ENCODE results near the gene ARV1.
"Not testable (repeated sequence)": the region's sequence is repeated elsewhere in the genome, so short reads cannot be mapped to it uniquely, and the experiment has no call there.

ARV1 gene

GRCh38 chr1:230976825-230977747 is 1.8 kb upstream of the ARV1 start:
- peak; percentile 68 for DNase-seq

- peak; percentile 44 for DNase-seq
These were observed 968 bp upstream of the ARV1 start for GRCh38 chr1:230977761-230978490.

DNA sequence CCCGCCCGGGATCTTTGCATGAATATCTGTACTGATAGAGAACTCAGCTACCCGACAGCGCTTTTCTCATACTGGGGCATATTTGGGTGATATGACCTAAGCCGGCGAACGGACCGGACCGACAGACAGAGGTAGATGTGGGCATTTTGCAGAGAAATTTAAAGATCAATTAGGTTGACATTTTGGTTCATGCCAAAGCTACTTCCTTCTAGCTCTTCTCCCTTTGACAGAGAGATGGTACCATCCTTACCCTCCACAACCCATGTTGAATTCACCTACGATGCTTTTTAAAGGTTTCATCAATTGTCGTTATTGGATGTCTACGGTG is 459 bp downstream of the ARV1 start:
- DNase-seq, result peak; percentile 15

- peak; percentile 19 for DNase-seq
These were observed 1.1 kb downstream of the ARV1 start for GRCh38 chr1:230979952-230980351.

GRCh38 chr1:230982696-230983095 is 3.8 kb downstream of the ARV1 start:
- DNase-seq, result no peak

DNA sequence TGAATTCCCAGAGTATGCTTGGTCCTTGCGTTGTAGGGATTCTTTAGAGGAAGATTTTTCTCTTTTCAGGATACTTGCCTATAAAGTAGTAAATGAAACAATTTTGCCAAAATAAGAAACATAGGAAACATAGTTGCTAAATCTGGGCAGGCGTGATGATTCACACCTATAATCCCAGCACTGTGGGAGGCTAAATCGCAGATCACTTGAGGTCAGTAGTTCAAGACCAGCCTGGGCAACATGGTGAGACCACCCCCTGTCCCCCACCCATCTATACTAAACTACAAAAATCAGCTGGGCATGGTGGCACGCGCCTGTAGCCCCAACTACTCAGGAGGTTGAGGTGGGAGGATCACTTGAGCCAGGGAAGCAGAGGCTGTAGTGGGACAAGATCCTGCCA is 4.9 kb downstream of the ARV1 start:
- DNase-seq, result no peak

DNA sequence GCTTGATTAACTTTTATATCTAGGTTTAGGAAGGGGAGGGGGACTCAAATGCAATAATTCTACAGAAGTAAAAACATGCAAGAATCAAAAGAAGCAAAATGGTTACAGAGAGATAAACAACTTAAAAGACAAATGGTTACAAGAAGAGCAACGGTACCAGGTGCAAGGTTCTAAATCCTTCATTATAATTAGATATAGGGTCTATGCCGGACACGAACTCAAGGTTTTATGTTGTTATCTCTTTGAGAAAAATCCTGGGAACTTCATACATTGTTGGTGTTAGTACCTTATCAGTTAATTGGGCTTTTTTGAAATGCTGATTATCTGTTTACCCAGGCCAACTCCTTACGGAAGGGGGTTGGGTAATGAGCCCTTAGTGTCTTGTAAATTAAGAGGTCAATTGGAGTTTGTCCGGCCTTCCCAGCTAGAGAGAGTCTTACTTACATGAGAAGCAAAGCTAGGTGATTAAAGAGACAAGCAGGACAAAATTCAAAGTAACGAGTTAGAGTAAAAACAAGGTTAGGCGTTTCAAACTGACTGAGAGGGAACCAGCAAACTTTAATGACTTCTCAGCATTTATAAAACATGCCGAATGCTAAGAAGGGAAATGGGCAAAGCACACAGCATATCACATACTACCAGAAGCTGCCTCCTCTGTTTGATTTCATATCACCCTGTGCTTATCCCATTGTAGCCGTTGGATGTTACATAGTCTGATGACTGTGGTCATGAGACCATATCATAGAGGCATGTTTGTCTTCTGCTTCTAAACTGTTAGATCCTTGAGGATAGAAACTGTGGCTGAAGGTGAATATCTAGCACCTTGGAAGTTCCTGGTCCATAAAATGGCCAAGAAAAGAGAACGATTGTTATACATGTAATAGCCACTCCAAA is 6.0 kb downstream of the ARV1 start:
- not testable (repeated sequence) for DNase-seq

GRCh38 chr1:230985711-230986110 is 6.8 kb downstream of the ARV1 start:
- DNase-seq, result no peak

DNA sequence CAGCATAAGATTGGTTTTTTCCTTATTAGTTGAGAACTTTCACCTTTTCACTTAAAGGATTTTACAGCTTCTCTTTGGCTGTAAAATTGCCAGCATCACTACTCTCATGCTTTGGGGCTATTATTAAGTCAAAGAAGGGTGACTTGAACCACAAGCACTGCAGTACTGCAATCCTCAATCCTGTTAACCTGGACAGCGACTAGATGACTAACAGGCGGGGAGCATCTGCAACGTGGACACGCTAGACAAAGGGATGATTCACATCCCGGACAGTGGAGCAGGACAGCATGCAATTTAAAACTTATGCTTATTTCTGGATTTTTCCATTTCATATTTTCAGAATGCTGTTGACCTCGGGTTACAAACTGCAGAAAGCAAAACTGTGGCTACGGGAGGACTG is 8.1 kb downstream of the ARV1 start:
- no peak for DNase-seq

DNA sequence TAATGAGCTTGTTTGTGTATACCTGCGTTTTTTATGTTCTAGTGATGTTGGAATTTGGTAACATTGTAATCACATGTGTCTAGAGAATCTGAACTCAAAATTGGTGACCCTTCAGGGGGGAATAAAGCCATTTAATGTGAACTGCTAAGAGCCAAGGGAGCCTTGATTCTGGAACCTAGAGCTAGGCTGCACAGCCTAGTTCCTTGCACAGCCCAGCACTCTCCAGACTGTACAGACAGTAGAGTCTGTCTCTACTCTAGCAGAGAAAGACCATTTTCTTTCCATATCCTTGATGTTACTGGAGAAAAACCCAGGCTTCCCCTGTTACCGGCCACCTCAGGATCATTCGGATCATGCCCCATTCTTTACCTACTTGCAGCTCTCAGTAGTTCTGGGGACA is 8.6 kb downstream of the ARV1 start:
- DNase-seq, result no peak

DNA sequence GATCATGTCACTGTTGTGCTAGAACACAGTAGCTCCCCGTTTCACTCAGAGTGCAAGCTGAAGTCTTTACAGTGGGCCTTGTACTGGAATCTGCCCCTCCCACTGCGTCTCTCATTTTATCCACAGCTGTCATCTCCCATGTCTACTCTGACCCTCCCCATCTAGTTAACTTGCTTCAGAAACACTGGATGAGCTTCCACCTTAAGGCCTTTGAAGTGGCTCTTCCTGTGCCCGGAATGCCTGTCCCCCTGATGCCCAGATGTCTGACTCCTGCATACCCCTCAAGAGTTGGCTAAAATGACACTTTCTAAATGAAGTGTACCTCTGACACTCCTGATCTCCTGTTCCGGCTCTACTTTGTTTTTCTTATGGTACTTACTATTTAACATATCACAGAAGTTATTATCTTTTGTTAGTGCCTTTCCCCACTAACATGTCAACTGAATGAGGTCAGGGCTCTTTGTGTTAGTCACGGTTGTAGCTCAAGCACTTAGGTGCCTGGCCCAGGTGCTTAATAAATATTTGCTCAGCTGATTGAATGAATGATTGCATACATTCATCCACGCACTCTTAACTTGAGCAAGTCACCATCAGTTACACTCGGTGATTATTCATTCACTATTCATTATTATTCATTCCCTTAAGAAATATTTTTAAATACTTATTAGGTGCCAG is 13.3 kb downstream of the ARV1 start:
- no peak for DNase-seq

DNA sequence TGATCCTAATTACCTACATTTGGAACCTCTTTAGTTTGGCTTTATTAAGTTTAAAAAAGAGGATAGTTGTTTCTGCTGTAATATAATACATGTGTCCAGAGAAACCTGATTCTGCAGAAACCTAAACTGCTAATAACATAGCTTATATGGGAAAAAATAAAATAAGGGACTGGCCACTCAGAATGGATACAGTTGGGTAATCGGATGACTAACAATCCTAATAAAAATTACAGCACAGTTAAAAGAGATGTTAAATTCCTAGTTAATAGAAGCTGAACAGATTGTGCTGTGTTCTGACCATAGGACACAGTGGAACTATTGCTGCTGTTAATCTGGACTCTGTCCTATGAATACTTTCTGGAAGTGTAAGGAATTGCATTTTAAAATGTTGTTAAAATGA is 16.0 kb downstream of the ARV1 start:
- DNase-seq, result no peak

- DNase-seq, result no peak
These were observed 21.3 kb downstream of the ARV1 start for GRCh38 chr1:231000201-231000600.

- DNase-seq, result no peak
These were observed 21.7 kb downstream of the ARV1 start for GRCh38 chr1:231000639-231001038.

DNA sequence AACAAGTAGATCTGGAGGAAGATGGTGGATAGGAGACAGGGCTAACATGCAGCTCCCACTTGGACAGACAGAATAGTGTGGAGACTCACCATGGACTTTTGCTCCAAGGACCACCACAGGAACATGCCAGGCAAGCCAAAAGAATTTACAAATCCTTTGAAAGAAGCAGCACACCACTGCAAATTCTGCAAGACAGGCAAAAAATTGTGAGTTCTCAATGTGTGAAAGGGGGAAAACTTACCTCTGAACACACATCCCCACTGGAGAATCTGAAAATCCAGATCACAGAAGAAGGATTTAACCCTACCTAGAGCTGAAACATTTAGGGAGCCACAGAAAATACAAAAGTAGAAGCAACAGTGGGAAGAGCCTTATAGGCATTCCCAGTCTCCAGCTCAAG is 23.0 kb downstream of the ARV1 start:
- DNase-seq, result no peak

GRCh38 chr1:231007535-231007934 is 28.6 kb downstream of the ARV1 start:
- DNase-seq, result not testable (repeated sequence)

- no peak for DNase-seq
These were observed 32.5 kb downstream of the ARV1 start for GRCh38 chr1:231011360-231011759.

GRCh38 chr1:231011963-231012362 is 33.1 kb downstream of the ARV1 start:
- DNase-seq, result no peak

DNA sequence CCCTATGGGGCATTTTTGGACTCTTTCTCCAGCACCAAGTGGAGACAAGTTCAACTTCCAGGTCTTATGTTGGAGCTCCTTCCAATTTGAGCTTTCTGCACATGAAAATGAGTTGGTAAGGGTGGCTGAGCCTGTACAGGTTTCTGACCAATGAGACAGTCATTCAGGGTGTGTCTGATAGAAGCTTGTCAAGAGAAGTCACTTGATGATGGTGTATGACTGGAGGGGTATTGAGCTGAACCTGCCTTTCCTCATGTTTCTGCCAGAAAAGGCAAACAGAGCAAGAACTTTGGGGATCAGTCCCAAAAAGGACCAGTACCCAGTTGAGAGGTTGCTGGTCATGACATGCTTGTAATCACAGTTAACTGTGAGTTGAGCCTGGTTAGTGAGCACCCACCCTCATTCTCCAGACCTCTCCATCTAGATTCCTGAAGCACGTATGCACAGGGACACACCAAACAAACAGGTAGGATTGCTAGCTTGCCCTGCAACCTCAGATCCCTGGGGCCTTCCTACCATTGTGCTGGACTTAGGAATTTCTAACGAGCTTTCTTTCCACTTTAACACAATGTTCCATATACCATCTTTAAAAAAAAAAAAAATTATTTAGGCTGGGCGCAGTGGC is 34.6 kb downstream of the ARV1 start:
- DNase-seq, result no peak

- DNase-seq, result no peak
These were observed 37.3 kb downstream of the ARV1 start for GRCh38 chr1:231016234-231016633.

GRCh38 chr1:231016966-231017365 is 38.1 kb downstream of the ARV1 start:
- no peak for DNase-seq

DNA sequence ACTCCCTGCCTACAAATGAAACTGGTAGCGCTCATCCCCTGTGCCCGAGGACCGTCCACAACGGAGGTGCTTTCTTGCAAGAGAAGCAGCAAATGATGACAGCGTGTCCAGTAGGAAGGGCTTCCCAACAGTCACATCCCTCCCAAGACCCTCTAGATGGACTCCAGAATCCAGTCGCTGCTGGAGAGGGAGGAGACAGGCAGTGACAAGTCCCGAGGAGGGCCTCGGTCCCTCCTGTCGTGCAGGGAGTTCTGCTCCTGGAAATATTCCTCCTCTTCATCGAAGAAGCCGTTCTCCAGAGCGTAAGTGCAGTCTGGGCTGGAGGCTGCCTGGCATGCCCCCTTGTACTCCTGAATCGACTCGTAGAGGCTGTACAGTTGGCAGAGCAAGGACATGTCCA is 40.8 kb downstream of the ARV1 start:
- no peak for DNase-seq

Measured in CD4-positive, alpha-beta T cell treated with Interleukin-10 for 1 hour (primary cell).